NCI-H1092 (cell line): ENCODE results near the gene FLNA.
"Not testable (repeated sequence)": the region's sequence is repeated elsewhere in the genome, so short reads cannot be mapped to it uniquely, and the experiment has no call there.

Experiments used
- DNase-seq: peaks from one replicate; lab custom pipeline; 2025; lab: John Stamatoyannopoulos, UW

FLNA gene

GRCh38 chrX:154374313-154375155 lies at the start of gene FLNA:
Gene FLNA (minus strand): TSS chrX:154374634. CDS start chrX:154371245, 3,389 bp downstream.
- peak; percentile 31 for DNase-seq

GRCh38 chrX:154420402-154420756 lies 45.9 kb upstream of the FLNA start:
- no peak for DNase-seq

GRCh38 chrX:154419688-154420401 lies 45.4 kb upstream of the FLNA start:
- peak; percentile 51 for DNase-seq

GRCh38 chrX:154419189-154419588 lies 44.8 kb upstream of the FLNA start:
- DNase-seq: no peak

GRCh38 chrX:154417157-154417556 lies 42.7 kb upstream of the FLNA start:
- peak; percentile 81 for DNase-seq

GRCh38 chrX:154413142-154413541 lies 38.7 kb upstream of the FLNA start:
- DNase-seq: no peak

GRCh38 chrX:154412468-154412867 lies 38.0 kb upstream of the FLNA start:
- no peak for DNase-seq

GRCh38 chrX:154411981-154412340 lies 37.5 kb upstream of the FLNA start:
- peak; percentile 68 for DNase-seq

- DNase-seq: no peak
Observed at GRCh38 chrX:154409222-154409871, 34.9 kb upstream of the FLNA start, which contains the start of gene DNASE1L1. Gene DNASE1L1 (minus strand): TSS chrX:154409254. CDS start chrX:154405568, 3,686 bp downstream.

GRCh38 chrX:154408659-154409221 lies 34.3 kb upstream of the FLNA start:
- no peak for DNase-seq

- DNase-seq: no peak
Observed at GRCh38 chrX:154404625-154405192, 30.3 kb upstream of the FLNA start.

GRCh38 chrX:154403858-154404257 lies 29.4 kb upstream of the FLNA start:
- DNase-seq: no peak

- no peak for DNase-seq
Observed at GRCh38 chrX:154403192-154403591, 28.8 kb upstream of the FLNA start.

GRCh38 chrX:154402622-154403127 lies 28.2 kb upstream of the FLNA start:
- DNase-seq: no peak

- DNase-seq: peak; percentile 72
Observed at GRCh38 chrX:154401918-154402621, 27.6 kb upstream of the FLNA start.

GRCh38 chrX:154401045-154401799 lies 26.8 kb upstream of the FLNA start:
- DNase-seq: no peak

GRCh38 chrX:154400369-154400817 lies 26.0 kb upstream of the FLNA start:
- DNase-seq: not testable (repeated sequence)

- no peak for DNase-seq
Observed at GRCh38 chrX:154399527-154400368, 25.3 kb upstream of the FLNA start.
